GM19351 (cell line): ENCODE measurements around the gene LINGO3.

ENCODE experiments used
- ATAC-seq: cut with Tn5 transposase; IDR thresholded peaks from one replicate; pipeline ENCODE4 v1.9.1; 2021; ENCODE audit warnings: mild to moderate bottlenecking, moderate library complexity; ENCODE audit not compliant: unreplicated experiment

The LINGO3 gene

DNA sequence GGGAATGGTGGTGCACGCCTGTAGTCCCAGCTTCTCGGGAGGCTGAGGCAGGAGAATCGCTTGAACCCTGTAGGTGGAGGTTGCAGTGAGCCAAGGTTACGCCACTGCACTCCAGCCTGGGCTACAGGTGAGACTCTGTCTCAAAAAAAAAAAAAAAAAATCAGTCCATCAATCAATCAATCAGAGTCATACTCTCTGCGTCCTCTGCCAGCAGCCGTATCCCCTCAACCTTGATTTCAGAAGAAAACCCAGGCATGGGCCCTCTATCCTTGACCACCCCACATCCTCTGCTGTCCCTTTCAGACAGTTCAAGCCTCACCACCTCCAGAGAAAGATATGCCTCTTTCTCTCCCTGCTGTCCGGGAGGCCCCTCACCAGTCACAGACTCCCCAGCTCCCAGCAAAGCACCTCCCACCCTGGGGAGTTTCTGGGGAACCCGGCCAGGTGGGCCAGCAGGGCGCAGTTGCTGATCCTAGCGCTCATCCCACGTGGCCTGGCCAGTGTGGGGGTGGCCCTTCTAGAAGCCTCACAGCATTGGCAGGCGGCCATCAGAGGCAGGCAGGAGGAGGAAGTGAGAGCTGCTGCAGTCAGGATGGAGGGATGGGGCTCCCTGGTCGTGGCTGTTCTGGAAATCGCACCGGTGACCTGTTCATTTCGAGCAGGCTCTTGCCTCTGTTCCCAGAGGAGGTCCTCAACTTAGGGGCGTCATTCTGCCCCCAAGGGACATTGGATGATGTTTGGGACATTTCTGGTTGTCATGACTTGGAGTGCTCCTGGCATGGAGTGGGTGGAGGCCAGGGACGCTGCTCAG, 41.6 kb downstream of the LINGO3 start:
- ATAC-seq: no peak

DNA sequence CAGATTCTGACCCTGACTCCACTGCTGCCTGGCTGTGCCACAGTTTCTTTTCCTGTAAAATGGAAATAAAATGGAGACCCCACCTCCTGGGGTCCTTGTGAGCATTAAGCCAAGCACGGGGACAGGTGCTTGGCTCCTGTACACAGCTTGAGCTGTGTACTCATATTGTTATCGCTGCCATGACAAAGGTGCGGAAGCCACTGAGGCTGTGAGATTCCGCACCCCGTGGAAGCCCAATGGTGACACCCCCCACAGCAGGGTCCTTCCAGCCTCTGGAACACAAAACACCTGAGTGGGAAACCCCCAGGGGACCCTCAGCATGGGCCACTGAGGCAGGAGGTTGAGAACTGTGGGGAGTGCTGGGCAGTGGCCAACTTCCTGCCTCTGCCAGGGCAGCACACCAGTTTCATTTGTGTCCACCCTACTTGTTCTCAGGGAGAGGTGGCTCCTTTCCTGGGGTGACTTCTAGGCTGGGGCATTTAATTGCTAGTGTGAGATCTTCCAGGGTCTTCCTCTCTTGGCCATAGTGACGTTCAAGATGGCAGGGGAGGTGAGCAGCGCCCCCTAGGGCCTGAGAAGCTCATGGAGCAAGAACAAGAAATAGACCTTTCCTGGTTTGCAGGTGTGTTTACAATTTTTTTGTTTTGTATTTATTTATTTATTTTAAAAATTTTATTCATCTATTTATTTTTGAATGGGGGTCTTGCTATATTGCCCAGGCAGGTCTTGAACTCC, 46.3 kb downstream of the LINGO3 start:
- ATAC-seq: no peak

DNA sequence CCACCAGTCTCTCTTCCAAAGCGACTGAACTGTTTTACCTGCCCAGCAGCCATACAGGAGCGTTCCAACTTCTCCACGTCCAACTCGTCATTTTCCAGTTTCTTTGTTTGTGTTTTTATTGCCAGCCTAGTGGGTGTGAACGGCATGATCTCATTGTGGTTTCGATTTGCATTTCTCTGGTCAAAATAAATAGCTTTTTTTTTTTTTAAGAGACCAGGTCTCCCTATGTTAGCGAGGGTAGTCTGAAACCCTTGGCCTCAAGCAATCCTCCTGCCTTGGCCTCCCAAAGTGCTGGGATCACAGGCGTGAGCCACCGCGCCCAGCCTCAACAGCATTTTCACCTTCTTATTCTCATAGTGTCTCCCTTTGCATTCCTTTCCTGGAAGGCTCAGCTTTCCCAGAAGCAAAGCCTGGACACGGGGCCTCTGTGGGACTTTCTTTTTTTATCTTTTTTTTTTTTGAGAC, 47.6 kb downstream of the LINGO3 start:
- no peak for ATAC-seq

DNA sequence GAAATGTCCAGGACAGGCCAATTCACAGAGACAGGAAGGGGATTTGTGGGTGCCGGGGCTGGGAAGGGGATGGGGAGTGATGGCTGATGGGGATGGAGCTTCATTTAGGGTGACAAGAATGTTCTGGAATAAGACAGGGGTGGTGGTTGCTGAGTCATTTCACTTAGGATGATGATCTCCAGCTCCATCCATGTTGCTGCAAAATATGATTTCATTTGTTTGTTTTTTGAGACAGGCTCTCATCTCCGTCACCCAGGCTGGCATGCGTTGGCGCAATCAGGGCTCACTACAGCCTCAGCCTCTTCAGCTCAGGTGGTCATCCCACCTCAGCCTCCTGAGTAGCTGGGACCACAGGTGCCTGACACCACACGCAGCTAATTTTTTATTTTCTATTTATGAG, 48.6 kb downstream of the LINGO3 start:
- no peak for ATAC-seq
